Esophagus muscularis mucosa (tissue), 4 donors: ENCODE results near the gene FOXN3. TPM values are rescaled to one million over a fixed set of nuclear protein-coding genes. Genes with fewer than 3 reads are reported as not detected.

Experiments used
- DNase-seq: peaks from one replicate; pipeline ENCODE4 v3.0.0-alpha.2; 2017; ENCODE audit errors: extremely low spot score
- H3K27ac ChIP-seq, 4 donors: fragments of 200-600 bp; sonication (generic); replicated peaks in 1 of 4; 1 replicate in 3 of 4; 2 replicates in 1 of 4; pipeline ENCODE4 v1.5.1; 2016 to 2019; ENCODE audit warnings: mild to moderate bottlenecking in 1 of 4
- H3K27me3 ChIP-seq, 4 donors: fragments of 200-600 bp; sonication (generic); one replicate each; pipeline versions ENCODE4 v1.5.1 to v1.6.0; 2016 to 2019
- H3K36me3 ChIP-seq, 4 donors: fragments of 200-600 bp; sonication (generic); one replicate each; pipeline ENCODE4 v1.5.1; 2016 to 2019
- H3K4me1 ChIP-seq, 4 donors: fragments of 200-600 bp; sonication (generic); one replicate each; pipeline ENCODE4 v1.5.1; 2016 to 2019
- H3K4me3 ChIP-seq, 4 donors: fragments of 200-600 bp; sonication (generic); 1 replicate in 2 of 4; 2 replicates in 2 of 4; pipeline ENCODE4 v1.5.1; 2016 to 2019; ENCODE audit warnings: mild to moderate bottlenecking in 4 of 4, moderate library complexity in 1 of 4
- H3K9me3 ChIP-seq, 4 donors: fragments of 200-600 bp; sonication (generic); 1 replicate in 3 of 4; 2 replicates in 1 of 4; pipeline ENCODE4 v1.5.1; 2016 to 2019
- EP300 ChIP-seq: sonication (generic); formaldehyde crosslinking; IDR thresholded peaks from one replicate; pipeline ENCODE4 v1.6.1; 2017; ENCODE audit warnings: antibody characterized with exemption
- POLR2A ChIP-seq: fragments of 450-650 bp; IDR thresholded peaks from one replicate; pipeline ENCODE4 v1.6.1; 2017; ENCODE audit warnings: antibody characterized with exemption, moderate library complexity, mild to moderate bottlenecking, low read depth
- POLR2AphosphoS5 ChIP-seq, 2 donors: sonication (generic); formaldehyde crosslinking; IDR thresholded peaks; one replicate each; pipeline ENCODE4 v1.6.1; 2017; ENCODE audit warnings: antibody characterized with exemption in 2 of 2
- WGBS: methylation state at CpG from one replicate; pipeline ENCODE4 v1.1.5; 2018; 5-methylcytosine and 5-hydroxymethylcytosine counted together
- intact Hi-C: fragments of 100-400 bp; cut with DNase I; formaldehyde crosslinking; loops from one replicate; pipeline ENCODE4 v1.15.1; 2023
- total RNA-seq, 4 donors: library from RNA; depleted of rRNA; stranded (reverse); fragments of >200 nt; gene quantifications; one replicate each; pipeline versions ENCODE4 v1.1.0 to v1.2.1, GENCODE V29; 2016
- TF ChIP-seq, protein P1 (sequence below), 3 experiments: fragments of 200-600 bp in 2 of 3; fragments of 450-650 bp in 1 of 3; sonication (generic) in 2 of 3; IDR thresholded peaks; one replicate each; pipeline ENCODE4 v1.5.1; 2017 to 2019; ENCODE audit warnings: antibody characterized with exemption in 3 of 3, mild to moderate bottlenecking in 2 of 3, moderate library complexity in 1 of 3

Gene FOXN3
- total RNA-seq, 4 donors from 2014 or later = 114 to 180 (median 145) TPM

DNA sequence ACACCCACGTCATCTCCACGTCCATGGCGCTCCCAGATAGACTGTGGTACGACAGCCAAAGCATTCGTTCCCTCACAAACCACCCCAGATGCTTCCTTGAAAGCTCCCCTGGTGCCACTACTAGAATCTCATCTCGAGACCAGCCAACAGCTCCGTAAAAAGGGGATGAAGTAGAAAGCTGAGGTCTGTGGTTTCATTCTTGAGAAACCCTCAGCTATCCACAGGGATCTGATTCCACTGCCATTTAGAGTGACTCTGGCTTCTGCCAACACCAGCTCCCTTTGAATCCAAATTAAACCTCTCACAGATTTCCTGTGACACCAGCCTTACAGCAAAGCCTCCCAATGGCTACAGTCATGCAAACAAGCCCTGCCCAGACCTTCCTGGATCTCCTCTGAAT lies 18.5 kb upstream of the FOXN3 start:
- intact Hi-C loops = no loop called here
- Histone ChIP-seq H3K9me3 (no peaks in the 10 kb centered on the region), H3K27ac (no peak overlapping the region), H3K27me3 (no peaks in the 10 kb centered on the region), H3K4me1 (peaks cover 8 to 12% (median 11%) of the 10 kb centered on the region in 4 donors), H3K36me3 (no peaks in the 10 kb centered on the region), H3K4me3 (no peak overlapping the region)
- TF ChIP-seq, protein P1, sequence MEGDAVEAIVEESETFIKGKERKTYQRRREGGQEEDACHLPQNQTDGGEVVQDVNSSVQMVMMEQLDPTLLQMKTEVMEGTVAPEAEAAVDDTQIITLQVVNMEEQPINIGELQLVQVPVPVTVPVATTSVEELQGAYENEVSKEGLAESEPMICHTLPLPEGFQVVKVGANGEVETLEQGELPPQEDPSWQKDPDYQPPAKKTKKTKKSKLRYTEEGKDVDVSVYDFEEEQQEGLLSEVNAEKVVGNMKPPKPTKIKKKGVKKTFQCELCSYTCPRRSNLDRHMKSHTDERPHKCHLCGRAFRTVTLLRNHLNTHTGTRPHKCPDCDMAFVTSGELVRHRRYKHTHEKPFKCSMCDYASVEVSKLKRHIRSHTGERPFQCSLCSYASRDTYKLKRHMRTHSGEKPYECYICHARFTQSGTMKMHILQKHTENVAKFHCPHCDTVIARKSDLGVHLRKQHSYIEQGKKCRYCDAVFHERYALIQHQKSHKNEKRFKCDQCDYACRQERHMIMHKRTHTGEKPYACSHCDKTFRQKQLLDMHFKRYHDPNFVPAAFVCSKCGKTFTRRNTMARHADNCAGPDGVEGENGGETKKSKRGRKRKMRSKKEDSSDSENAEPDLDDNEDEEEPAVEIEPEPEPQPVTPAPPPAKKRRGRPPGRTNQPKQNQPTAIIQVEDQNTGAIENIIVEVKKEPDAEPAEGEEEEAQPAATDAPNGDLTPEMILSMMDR (IDR thresholded peaks at IDR 0.05) = no peak
- TF ChIP-seq EP300 = no peak
- no peak for TF ChIP-seq POLR2AphosphoS5 (IDR thresholded peaks at IDR 0.05)
- no peak for TF ChIP-seq POLR2A
- DNase-seq = no peak
- 92% methylated on average over 7 of the region's 7 CpGs for WGBS

DNA sequence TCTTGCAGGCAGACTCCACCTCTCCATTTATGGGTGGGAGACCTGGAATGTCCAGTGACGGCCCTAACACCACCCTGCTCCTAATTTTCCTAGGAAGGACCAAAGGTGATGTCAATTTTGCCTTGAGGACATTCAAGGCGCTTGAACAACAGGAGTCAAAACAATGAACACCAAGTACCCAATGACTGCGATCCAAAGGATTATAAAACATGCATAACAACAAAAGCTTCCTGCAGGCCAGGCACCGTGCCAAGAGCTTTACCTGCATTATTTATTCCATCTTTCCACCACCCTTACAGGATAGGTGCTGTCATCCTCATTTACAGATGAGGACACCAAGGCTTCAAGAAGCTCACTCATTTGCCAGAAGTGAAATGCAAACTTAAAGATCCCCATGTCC lies 15.2 kb upstream of the FOXN3 start:
- no peaks in the 10 kb centered on the region for H3K36me3 ChIP-seq
- 81% methylated on average over 4 of the region's 4 CpGs for WGBS
- H3K4me3 ChIP-seq = no peak overlapping the region
- no peaks in the 10 kb centered on the region for H3K9me3 ChIP-seq
- no peak overlapping the region for H3K27ac ChIP-seq
- intact Hi-C loops = no loop called here
- peaks cover 33 to 45% (median 41%) of the 10 kb centered on the region in 4 donors for H3K4me1 ChIP-seq
- H3K27me3 ChIP-seq = no peaks in the 10 kb centered on the region
- no peak for DNase-seq
- TF ChIP-seq, protein P1 (IDR thresholded peaks at IDR 0.05) = no peak

DNA sequence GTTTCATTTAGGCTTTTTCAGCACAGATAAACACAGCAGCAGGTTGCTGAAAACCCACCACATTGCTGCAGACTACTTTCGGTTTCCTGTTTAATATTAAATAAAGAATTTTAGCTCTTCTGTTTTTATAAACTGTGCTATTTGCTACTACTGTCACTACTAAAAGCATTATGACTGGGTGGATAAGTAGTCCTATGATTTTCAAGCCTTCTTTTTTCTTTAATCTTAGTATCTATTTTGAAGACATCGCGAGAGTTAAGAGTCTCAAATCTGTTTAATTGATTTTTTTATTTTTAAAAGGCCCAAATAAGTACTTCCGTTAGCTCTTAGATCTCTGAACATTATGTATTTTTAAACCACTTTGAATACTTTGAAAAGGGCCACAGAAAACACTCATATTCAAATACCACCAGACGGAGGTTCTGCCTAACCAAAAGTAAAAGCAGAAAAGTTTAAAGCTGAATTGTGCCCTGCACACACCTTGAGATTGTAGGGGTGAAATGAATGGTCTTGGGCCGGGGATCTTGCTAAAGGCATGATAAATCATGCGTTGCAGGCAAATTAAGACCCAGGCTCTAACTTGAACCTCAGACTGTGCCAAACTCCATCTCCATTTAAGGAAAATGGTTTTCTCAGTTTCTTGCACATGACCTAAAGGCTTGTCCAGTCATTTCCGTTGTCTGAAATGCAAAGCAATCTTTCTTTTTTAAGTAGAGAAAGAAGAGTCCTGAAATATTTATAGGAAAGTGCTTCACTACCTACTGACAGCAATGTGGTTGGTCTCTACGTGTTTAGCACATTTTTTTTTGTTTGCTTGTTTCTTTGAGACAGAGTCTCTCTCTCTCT lies 13.6 kb upstream of the FOXN3 start:
- TF ChIP-seq POLR2A (no peak), EP300 (no peak), POLR2AphosphoS5 (IDR thresholded peaks at IDR 0.05) (peak in 1 of 2 donors; percentile 12)
- TF ChIP-seq, protein P1 (IDR thresholded peaks at IDR 0.05) = no peak
- intact Hi-C loops = no loop called here
- no peaks in the 10 kb centered on the region for H3K9me3 ChIP-seq
- peaks cover 33 to 52% (median 47%) of the 10 kb centered on the region in 4 donors for H3K4me1 ChIP-seq
- H3K27me3 ChIP-seq = no peaks in the 10 kb centered on the region
- no peaks in the 10 kb centered on the region for H3K36me3 ChIP-seq
- DNase-seq = no peak
- H3K27ac ChIP-seq = peak overlapping the region; percentile 78 to 84 (median 80)
- H3K4me3 ChIP-seq = peak overlapping the region; percentile 40 to 52 (median 45)
- 13% methylated on average over 9 of the region's 9 CpGs for WGBS

DNA sequence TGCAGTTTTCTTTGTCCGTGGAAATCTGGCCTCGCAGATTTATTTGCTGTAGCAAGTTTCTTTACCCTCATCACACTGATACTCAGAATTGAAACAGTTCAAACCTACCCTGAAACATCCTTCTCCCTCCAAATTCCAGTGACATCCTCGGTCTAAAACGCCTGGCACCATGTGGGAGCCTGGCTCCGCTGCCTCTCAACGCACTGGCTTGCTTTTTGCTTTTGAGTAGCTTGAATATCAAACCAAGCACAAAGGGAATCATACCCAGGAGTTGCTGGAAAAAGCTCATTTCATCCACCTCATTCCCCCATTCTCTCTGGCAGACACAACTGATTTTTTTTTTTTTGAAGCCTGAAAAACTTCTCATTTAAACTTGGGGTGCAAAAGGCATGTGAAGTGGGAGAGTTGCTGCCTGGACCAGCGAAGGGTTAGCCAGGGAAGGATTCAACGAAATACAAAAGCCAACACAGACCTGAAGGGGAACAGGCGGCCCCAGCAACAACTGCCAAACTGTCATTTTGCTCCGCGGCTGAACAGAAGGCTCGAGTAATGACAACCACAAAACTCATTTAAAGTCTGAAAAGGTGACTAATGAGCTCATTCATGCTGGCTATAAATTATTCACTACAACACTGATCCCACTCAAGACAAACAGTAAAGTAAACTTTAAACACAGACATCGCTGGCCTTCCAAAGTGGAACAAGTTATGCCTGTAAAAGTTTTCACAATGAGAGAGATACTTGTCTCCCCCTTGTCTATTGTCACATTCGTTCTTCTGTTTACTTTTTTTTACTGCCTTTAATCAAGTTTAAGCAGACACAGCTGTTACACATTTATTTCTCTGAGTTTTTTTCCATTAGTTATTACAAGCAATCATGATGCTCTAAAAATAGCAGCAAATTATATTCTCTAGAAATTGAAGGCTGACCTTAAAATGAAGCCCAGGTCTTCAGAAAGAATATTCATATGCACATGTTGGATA lies 12.5 kb upstream of the FOXN3 start:
- Histone ChIP-seq H3K4me1 (peaks cover 33 to 52% (median 47%) of the 10 kb centered on the region in 4 donors), H3K27ac (peak overlapping the region; percentile 78 to 84 (median 80)), H3K27me3 (no peaks in the 10 kb centered on the region), H3K36me3 (no peaks in the 10 kb centered on the region), H3K9me3 (no peaks in the 10 kb centered on the region), H3K4me3 (peak overlapping the region; percentile 40 to 52 (median 45))
- TF ChIP-seq, protein P1 (IDR thresholded peaks at IDR 0.05) = no peak
- TF ChIP-seq EP300 (no peak), POLR2A (no peak), POLR2AphosphoS5 (IDR thresholded peaks at IDR 0.05) (no peak)
- WGBS = 25% methylated on average over 14 of the region's 14 CpGs
- DNase-seq = no peak
- intact Hi-C loops = no loop called here
